Kidney epithelial cell (primary cell): ENCODE measurements around the gene LRFN5. TPM values are rescaled to one million over a fixed set of nuclear protein-coding genes. Genes with fewer than 3 reads are reported as not detected.
"Not testable (repeated sequence)": the region's sequence is repeated elsewhere in the genome, so short reads cannot be mapped to it uniquely, and the experiment has no call there.

Experiments
- DNase-seq: peaks from one replicate; pipeline ENCODE4 v3.0.0-alpha.2; 2010; ENCODE audit warnings: low read depth
- H3K27me3 ChIP-seq: 2 replicates; pipeline ENCODE4 v1.6.0; 2011; ENCODE audit warnings: low read length; ENCODE audit not compliant: control insufficient read depth, insufficient read depth
- H3K36me3 ChIP-seq: 2 replicates; pipeline ENCODE4 v1.5.1; 2011; ENCODE audit warnings: low read length; ENCODE audit not compliant: control insufficient read depth, insufficient read depth
- H3K4me3 ChIP-seq: 2 replicates; pipeline ENCODE4 v1.5.1; 2011; ENCODE audit warnings: low read depth, mild to moderate bottlenecking, control low read depth, low read length
- total RNA-seq: library from RNA; depleted of rRNA; stranded (reverse); fragments of >200 nt; gene quantifications from 2 replicates; pipeline ENCODE4 v1.2.3, GENCODE V29; 2015
- TF ChIP-seq, protein P1 (sequence below): IDR thresholded peaks from 2 replicates; pipeline ENCODE4 v1.5.1; 2011; ENCODE audit warnings: mild to moderate bottlenecking, moderate library complexity, low read length, control low read depth, inconsistent platforms; ENCODE audit not compliant: insufficient read depth, poor library complexity, severe bottlenecking

Gene LRFN5
- total RNA-seq, 1 donor from 2014 or later: 3.5 TPM

GRCh38 chr14:41901089-41901488, 294.4 kb downstream of the LRFN5 start:
- Histone ChIP-seq H3K36me3 (no peaks in the 10 kb centered on the region), H3K4me3 (no peak overlapping the region), H3K27me3 (no peaks in the 10 kb centered on the region)
- TF ChIP-seq, protein P1, sequence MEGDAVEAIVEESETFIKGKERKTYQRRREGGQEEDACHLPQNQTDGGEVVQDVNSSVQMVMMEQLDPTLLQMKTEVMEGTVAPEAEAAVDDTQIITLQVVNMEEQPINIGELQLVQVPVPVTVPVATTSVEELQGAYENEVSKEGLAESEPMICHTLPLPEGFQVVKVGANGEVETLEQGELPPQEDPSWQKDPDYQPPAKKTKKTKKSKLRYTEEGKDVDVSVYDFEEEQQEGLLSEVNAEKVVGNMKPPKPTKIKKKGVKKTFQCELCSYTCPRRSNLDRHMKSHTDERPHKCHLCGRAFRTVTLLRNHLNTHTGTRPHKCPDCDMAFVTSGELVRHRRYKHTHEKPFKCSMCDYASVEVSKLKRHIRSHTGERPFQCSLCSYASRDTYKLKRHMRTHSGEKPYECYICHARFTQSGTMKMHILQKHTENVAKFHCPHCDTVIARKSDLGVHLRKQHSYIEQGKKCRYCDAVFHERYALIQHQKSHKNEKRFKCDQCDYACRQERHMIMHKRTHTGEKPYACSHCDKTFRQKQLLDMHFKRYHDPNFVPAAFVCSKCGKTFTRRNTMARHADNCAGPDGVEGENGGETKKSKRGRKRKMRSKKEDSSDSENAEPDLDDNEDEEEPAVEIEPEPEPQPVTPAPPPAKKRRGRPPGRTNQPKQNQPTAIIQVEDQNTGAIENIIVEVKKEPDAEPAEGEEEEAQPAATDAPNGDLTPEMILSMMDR: no peak
- DNase-seq: no peak

- no peaks in the 10 kb centered on the region for H3K36me3 ChIP-seq
- DNase-seq: no peak
- TF ChIP-seq, protein P1: no peak
- no peaks in the 10 kb centered on the region for H3K27me3 ChIP-seq
- H3K4me3 ChIP-seq: no peak overlapping the region
These were observed 298.8 kb downstream of the LRFN5 start for GRCh38 chr14:41905394-41905964.

DNA sequence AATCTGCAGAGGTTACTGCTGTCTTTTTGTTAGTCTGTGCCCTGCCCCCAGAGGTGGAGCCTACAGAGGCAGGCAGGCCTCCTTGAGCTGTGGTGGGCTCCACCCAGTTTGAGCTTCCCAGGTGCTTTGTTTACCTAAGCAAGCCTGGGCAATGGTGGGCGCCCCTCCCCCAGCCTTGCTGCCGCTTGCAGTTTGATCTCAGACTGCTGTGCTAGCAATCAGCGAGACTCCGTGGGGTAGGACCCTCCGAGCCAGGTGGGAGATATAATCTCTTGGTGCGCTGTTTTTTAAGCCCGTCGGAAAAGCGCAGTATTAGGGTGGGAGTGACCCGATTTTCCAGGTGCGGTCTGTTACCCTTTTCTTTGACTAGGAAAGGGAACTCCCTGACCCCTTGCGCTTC, 304.5 kb downstream of the LRFN5 start:
- H3K36me3 ChIP-seq, H3K27me3 ChIP-seq, DNase-seq, H3K4me3 ChIP-seq: not testable (repeated sequence)

DNA sequence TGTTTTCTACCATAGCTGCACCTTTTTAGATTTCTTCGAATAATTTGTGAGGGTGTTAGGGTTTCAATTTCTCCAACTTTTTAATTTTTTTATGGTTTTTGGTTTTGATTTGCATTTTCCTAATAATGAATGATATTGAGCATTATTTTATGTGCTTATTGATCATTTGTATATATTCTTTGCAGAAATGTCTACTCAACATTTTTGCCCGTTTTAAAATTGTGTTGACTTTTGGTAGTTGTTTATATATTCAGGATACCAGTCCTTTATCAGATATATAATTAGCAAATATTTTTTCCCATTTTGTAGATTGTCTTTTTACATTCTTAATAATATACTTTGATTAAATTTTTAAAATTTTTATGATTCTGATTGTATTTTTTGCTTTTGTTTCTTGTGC, 306.7 kb downstream of the LRFN5 start:
- H3K36me3 ChIP-seq: no peaks in the 10 kb centered on the region
- no peaks in the 10 kb centered on the region for H3K27me3 ChIP-seq
- TF ChIP-seq, protein P1: no peak

DNA sequence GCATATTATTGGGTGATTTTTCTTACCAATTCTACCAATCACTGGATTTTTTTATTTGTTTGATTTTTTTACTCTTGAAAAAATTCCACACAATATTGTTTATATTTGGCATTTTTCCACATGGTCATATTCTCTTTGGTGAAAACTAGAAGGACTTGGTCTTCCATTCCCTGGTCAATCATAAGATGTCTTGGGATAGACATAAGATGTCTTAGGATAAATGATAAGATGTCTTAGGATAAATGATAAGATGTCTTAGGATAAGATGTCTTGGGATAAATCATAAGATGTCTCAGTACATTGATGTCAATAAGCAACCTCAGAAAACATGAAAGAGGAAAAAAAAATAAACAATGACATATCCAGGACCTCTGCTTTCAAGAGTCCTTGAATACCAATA, 309.1 kb downstream of the LRFN5 start:
- TF ChIP-seq, protein P1: no peak
- H3K36me3 ChIP-seq: no peaks in the 10 kb centered on the region
- DNase-seq: no peak

More for the DNA sequence above, 306.7 kb downstream of the LRFN5 start:
- no peak overlapping the region for H3K4me3 ChIP-seq
- DNase-seq: no peak

GRCh38 chr14:41916313-41916712, 309.6 kb downstream of the LRFN5 start:
- Histone ChIP-seq H3K27me3 (no peaks in the 10 kb centered on the region), H3K4me3 (no peak overlapping the region), H3K36me3 (no peaks in the 10 kb centered on the region)
- TF ChIP-seq, protein P1: no peak
- DNase-seq: no peak

More for the DNA sequence above, 309.1 kb downstream of the LRFN5 start:
- Histone ChIP-seq H3K4me3 (no peak overlapping the region), H3K27me3 (no peaks in the 10 kb centered on the region)
